BE2C (cell line): ENCODE results near the gene COL15A1.

Experiments
- DNase-seq: peaks from one replicate; pipeline ENCODE4 v3.0.0-alpha.2; 2020
- H3K27me3 ChIP-seq: fragments of 250-450 bp; sonication (Bioruptor Pico); 2 replicates; pipeline ENCODE4 v1.5.1; 2020; ENCODE audit warnings: mild to moderate bottlenecking
- H3K36me3 ChIP-seq: fragments of 250-450 bp; sonication (Bioruptor Pico); 2 replicates; pipeline ENCODE4 v1.5.1; 2020; ENCODE audit warnings: mild to moderate bottlenecking
- H3K4me1 ChIP-seq: fragments of 250-450 bp; sonication (Bioruptor Pico); 2 replicates; pipeline ENCODE4 v1.5.1; 2020
- H3K4me3 ChIP-seq: 2 replicates; pipeline ENCODE4 v1.5.1; 2011; ENCODE audit warnings: low read depth, low read length
- H3K9me3 ChIP-seq: fragments of 250-450 bp; sonication (Bioruptor Pico); 2 replicates; pipeline ENCODE4 v1.5.1; 2020
- TF ChIP-seq, protein P1 (sequence below): IDR thresholded peaks from 2 replicates; pipeline ENCODE4 v1.5.1; 2012; ENCODE audit warnings: mild to moderate bottlenecking, low read depth, low read length

The COL15A1 gene

DNA sequence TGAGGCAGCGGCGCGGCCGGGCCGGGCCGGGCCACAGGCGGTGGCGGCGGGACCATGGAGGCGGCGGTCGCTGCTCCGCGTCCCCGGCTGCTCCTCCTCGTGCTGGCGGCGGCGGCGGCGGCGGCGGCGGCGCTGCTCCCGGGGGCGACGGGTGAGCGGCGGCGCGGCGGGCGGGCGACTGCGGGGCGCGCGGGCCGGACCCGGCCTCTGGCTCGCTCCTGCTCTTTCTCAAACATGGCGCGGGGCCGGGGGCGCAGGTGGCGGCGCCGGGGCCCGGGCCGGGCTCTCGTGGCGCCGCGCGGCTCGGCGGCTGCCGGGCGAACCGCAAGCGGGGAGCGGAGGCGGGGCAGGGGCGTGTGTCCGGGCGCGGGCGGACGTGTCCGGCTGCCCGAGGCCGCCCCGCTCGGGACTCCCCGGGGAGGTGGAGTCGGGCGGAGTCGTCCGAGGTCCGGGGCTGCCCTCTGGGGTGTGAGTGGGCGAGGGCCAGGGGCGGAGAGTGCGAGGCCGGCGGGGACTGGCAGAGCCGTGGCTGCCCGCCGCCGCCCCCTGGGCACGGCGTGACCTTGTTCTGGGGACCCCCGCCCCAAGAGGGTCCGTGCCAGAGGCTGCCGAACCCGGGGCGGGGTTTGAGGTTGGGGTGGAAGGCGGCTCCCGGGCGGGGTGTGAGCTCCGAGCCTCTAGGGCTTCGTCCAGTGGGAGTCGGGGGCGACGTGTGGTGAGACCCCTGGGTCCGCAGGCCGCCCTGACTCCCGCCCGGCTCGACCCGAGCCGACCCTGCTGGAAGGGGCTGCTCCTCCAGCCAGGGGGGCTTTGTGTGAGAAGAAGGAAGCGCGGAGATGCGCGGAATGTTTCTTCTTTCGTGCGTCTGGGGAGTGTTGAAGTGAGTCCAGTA is 161.7 kb downstream of the COL15A1 start:
- no peaks in the 10 kb centered on the region; the same call in 1 of the 2 replicates for H3K4me1 ChIP-seq
- H3K27me3 ChIP-seq = no peaks in the 10 kb centered on the region
- TF ChIP-seq, protein P1, sequence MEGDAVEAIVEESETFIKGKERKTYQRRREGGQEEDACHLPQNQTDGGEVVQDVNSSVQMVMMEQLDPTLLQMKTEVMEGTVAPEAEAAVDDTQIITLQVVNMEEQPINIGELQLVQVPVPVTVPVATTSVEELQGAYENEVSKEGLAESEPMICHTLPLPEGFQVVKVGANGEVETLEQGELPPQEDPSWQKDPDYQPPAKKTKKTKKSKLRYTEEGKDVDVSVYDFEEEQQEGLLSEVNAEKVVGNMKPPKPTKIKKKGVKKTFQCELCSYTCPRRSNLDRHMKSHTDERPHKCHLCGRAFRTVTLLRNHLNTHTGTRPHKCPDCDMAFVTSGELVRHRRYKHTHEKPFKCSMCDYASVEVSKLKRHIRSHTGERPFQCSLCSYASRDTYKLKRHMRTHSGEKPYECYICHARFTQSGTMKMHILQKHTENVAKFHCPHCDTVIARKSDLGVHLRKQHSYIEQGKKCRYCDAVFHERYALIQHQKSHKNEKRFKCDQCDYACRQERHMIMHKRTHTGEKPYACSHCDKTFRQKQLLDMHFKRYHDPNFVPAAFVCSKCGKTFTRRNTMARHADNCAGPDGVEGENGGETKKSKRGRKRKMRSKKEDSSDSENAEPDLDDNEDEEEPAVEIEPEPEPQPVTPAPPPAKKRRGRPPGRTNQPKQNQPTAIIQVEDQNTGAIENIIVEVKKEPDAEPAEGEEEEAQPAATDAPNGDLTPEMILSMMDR = no peak
- peak; percentile 69 for DNase-seq
- H3K9me3 ChIP-seq = no peaks in the 10 kb centered on the region
- H3K36me3 ChIP-seq = no peaks in the 10 kb centered on the region
- H3K4me3 ChIP-seq = peak overlapping the region; percentile 73

DNA sequence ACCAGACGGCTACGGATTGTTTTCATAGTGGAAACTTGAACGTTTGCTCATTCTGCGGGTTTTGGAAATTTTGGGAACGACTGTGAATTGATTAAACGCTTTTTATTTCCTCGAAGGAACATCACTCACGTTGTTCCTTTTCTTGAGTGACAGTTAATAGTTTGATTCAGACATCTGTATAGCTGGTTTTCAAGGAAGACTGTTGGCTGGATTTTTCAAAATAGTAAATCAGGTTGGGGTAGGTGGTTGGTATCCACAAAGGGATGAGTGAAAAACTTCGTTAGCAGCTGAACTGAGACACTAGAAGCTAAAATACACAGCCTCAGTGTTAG is 162.3 kb downstream of the COL15A1 start:
- no peaks in the 10 kb centered on the region for H3K27me3 ChIP-seq
- no peak for DNase-seq
- peak overlapping the region; percentile 73 for H3K4me3 ChIP-seq
- no peaks in the 10 kb centered on the region; the same call in 1 of the 2 replicates for H3K4me1 ChIP-seq
- H3K9me3 ChIP-seq = no peaks in the 10 kb centered on the region
- no peaks in the 10 kb centered on the region for H3K36me3 ChIP-seq
- TF ChIP-seq, protein P1 = no peak

DNA sequence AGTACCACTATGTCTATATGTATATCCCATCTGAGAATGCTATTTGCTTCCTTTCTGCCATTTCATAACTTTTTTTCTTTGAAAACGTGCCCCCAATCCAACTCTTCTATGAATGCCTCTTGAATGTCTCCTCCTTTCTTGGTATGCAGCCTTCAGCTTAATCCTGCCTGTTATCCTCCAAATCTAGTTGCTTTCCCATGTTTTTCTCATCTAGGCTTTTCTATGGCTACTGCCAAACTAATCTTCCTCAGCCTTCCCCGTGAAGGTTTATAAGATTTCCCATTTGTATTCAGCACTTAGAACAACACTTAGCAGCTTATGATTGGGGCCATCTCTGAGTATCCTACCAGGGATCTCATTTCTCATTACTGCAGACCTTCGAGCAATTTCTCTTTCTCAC is 163.7 kb downstream of the COL15A1 start:
- Histone ChIP-seq H3K4me3 (no peak overlapping the region), H3K36me3 (no peaks in the 10 kb centered on the region), H3K9me3 (no peaks in the 10 kb centered on the region), H3K27me3 (no peaks in the 10 kb centered on the region), H3K4me1 (no peaks in the 10 kb centered on the region; the same call in 1 of the 2 replicates)
- TF ChIP-seq, protein P1 = no peak
- no peak for DNase-seq

DNA sequence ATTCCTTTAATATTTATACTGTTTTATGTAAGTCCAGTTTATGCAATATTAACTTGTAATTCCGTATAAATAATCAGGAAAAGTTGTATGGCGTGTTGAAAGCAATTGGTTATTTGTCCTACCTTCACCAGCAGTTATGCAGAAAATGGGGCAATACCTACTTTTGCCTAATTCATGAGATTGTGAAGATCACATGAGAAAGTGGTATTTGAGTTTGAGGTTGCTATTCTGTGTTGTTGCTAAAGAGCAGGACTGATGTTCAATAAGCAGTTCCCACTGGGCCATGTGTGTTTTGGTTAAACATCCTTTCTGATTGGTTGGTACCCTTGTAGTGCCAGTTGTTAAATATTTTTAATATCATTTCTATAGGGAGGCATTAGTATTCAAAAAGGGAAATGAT is 164.4 kb downstream of the COL15A1 start:
- H3K4me1 ChIP-seq = no peaks in the 10 kb centered on the region; the same call in 1 of the 2 replicates
- H3K4me3 ChIP-seq = no peak overlapping the region
- no peaks in the 10 kb centered on the region for H3K36me3 ChIP-seq
- no peaks in the 10 kb centered on the region for H3K9me3 ChIP-seq
- no peaks in the 10 kb centered on the region for H3K27me3 ChIP-seq
- no peak for DNase-seq
- TF ChIP-seq, protein P1 = no peak

DNA sequence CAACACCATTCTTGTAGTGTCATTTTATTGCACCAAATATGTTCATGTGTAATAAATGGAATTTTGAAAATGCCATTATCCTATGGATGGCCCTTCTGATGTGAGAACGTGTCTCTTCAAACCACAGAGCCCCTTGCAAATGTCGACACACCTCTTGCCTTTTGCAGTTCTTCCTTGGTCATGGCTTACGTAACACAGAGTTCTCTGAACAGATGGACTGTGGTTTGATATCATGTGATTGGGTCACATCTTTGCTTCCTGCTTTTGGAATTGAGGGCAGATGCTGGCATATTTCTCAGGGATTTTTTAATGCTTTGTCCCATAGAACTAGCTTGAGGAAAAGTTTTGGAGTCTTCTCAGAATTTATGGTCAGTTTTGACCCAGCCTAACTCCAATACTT is 165.8 kb downstream of the COL15A1 start:
- Histone ChIP-seq H3K9me3 (no peaks in the 10 kb centered on the region), H3K36me3 (no peaks in the 10 kb centered on the region), H3K4me1 (no peaks in the 10 kb centered on the region), H3K4me3 (no peak overlapping the region), H3K27me3 (no peaks in the 10 kb centered on the region)
- DNase-seq = no peak
- TF ChIP-seq, protein P1 = no peak

DNA sequence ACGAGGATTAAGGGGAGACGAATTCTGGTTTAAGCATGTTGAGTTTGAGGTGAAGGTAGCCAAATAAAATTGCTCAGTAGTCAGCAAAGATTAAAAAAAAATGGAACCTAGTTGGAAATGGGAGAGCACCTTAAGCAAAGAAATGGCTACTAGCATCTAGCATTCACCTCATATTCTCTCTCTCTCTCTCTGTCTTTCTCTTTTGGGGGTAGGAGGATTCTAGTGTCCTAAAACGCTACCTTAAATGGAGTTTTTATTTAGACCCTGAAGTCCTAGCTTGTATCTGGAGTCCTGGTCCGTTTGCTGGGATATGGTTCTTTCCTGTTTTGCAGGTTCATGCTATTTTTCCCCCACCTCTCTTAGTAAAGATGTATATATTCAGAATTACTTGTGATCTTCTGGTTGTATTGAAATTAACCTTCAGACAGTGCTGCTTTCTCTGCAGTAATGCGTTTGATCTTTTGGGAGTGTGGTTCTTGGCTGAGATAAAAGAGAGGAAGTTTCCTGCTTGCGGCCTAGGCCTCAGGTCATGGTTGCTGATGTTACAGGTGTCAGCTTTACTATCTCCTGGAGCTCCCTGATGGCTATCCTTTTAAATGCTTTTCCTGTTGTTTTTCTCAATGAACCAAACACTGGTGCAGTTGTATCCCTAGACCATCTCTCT is 169.2 kb downstream of the COL15A1 start:
- TF ChIP-seq, protein P1 = no peak
- H3K27me3 ChIP-seq = no peaks in the 10 kb centered on the region
- no peak overlapping the region for H3K4me3 ChIP-seq
- no peaks in the 10 kb centered on the region for H3K9me3 ChIP-seq
- no peak for DNase-seq
- H3K4me1 ChIP-seq = no peaks in the 10 kb centered on the region
- no peaks in the 10 kb centered on the region for H3K36me3 ChIP-seq
